SK-N-SH treated with all-trans-retinoic acid at 6 μM for 48 hours (cell line): ENCODE data around the gene POU3F2.

Experiments
- ATAC-seq: fragments of 200-7000 bp; cut with Tn5 transposase; 3 replicates; pipeline ENCODE4 v1.9.1; 2020; ENCODE audit warnings: mild to moderate bottlenecking, moderate library complexity
- BACH2 ChIP-seq: fragments of 250-450 bp; sonication (Bioruptor Pico); IDR thresholded peaks from 2 replicates; pipeline ENCODE4 v1.9.0; 2021; ENCODE audit warnings: mild to moderate bottlenecking, borderline replicate concordance
- CREB5 ChIP-seq: fragments of 250-450 bp; sonication (Bioruptor Pico); IDR thresholded peaks from 2 replicates; pipeline ENCODE4 v1.5.1; 2020; ENCODE audit warnings: low read depth, mild to moderate bottlenecking, moderate library complexity
- CSDC2 ChIP-seq: fragments of 250-450 bp; sonication (Bioruptor Pico); IDR thresholded peaks from 2 replicates; pipeline ENCODE4 v1.5.0; 2020; ENCODE audit warnings: mild to moderate bottlenecking, moderate library complexity
- CSRNP3 ChIP-seq: fragments of 250-450 bp; sonication (Bioruptor Pico); IDR thresholded peaks from 2 replicates; pipeline ENCODE4 v1.5.1; 2021; ENCODE audit warnings: mild to moderate bottlenecking, moderate library complexity
- ISL1 ChIP-seq: fragments of 250-450 bp; sonication (Bioruptor Pico); IDR thresholded peaks from 2 replicates; pipeline ENCODE4 v2.1.2; 2022; ENCODE audit warnings: mild to moderate bottlenecking, moderate library complexity
- PATZ1 ChIP-seq: fragments of 250-450 bp; sonication (Bioruptor Pico); IDR thresholded peaks from 2 replicates; pipeline ENCODE4 v1.8.0; 2020; ENCODE audit warnings: mild to moderate bottlenecking, moderate library complexity, borderline replicate concordance
- PPARA ChIP-seq: fragments of 250-450 bp; sonication (Bioruptor Pico); IDR thresholded peaks from 2 replicates; pipeline ENCODE4 v1.5.0; 2020; ENCODE audit warnings: mild to moderate bottlenecking, borderline replicate concordance
- RARB ChIP-seq: fragments of 250-450 bp; sonication (Bioruptor Pico); IDR thresholded peaks from 2 replicates; pipeline ENCODE4 v1.8.0; 2021; ENCODE audit warnings: mild to moderate bottlenecking, moderate library complexity
- SNAI2 ChIP-seq: fragments of 250-450 bp; sonication (Bioruptor Pico); IDR thresholded peaks from 2 replicates; pipeline ENCODE4 v1.5.0; 2020; ENCODE audit warnings: mild to moderate bottlenecking, moderate library complexity
- TCF4 ChIP-seq: fragments of 250-450 bp; sonication (Bioruptor Pico); IDR thresholded peaks from 2 replicates; pipeline ENCODE4 v1.8.0; 2021; ENCODE audit warnings: mild to moderate bottlenecking, moderate library complexity, borderline replicate concordance
- TOX ChIP-seq: fragments of 250-450 bp; sonication (Bioruptor Pico); IDR thresholded peaks from 2 replicates; pipeline ENCODE4 v1.8.0; 2021; ENCODE audit warnings: mild to moderate bottlenecking, moderate library complexity, borderline replicate concordance
- TSHZ2 ChIP-seq: fragments of 250-450 bp; sonication (Bioruptor Pico); IDR thresholded peaks from 2 replicates; pipeline ENCODE4 v1.5.0; 2020; ENCODE audit warnings: mild to moderate bottlenecking, moderate library complexity
- ZC3H10 ChIP-seq: fragments of 250-450 bp; sonication (Bioruptor Pico); IDR thresholded peaks from 2 replicates; pipeline ENCODE4 v1.5.1; 2021; ENCODE audit warnings: mild to moderate bottlenecking, moderate library complexity
- ZFP3 ChIP-seq: fragments of 250-450 bp; sonication (Bioruptor Pico); IDR thresholded peaks from 2 replicates; pipeline ENCODE4 v1.5.0; 2020; ENCODE audit warnings: mild to moderate bottlenecking, moderate library complexity
- ZFP30 ChIP-seq: fragments of 450-650 bp; formaldehyde crosslinking; IDR thresholded peaks from 2 replicates; pipeline ENCODE4 v1.5.0; 2022; ENCODE audit warnings: mild to moderate bottlenecking, moderate library complexity
- ZNF565 ChIP-seq: fragments of 450-650 bp; formaldehyde crosslinking; conservative IDR thresholded peaks from 2 replicates; pipeline ENCODE4 v1.5.0; 2020; ENCODE audit warnings: low read depth, mild to moderate bottlenecking, moderate library complexity
- ZNF70 ChIP-seq: fragments of 450-650 bp; formaldehyde crosslinking; IDR thresholded peaks from 2 replicates; pipeline ENCODE4 v1.5.0; 2020; ENCODE audit warnings: mild to moderate bottlenecking, moderate library complexity
- ZNF8 ChIP-seq: fragments of 450-650 bp; formaldehyde crosslinking; IDR thresholded peaks from 2 replicates; pipeline ENCODE4 v1.5.0; 2020; ENCODE audit warnings: mild to moderate bottlenecking, moderate library complexity

POU3F2 gene

GRCh38 chr6:98830146-98830545 is 4.2 kb upstream of the POU3F2 start (continued):
- no peak for TF ChIP-seq ZNF70 (CRISPR knock-in tag)

GRCh38 chr6:98831057-98831958 is 3.1 kb upstream of the POU3F2 start:
- no peak for ATAC-seq
- TF ChIP-seq ZNF8 (CRISPR knock-in tag) (no peak), ZFP3 (no peak), TSHZ2 (CRISPR knock-in tag) (no peak), TOX (no peak)
- TF ChIP-seq, all 23 proteins: peak for 0

GRCh38 chr6:98831959-98832283 is 2.5 kb upstream of the POU3F2 start:
- no peak for TF ChIP-seq ZNF565 (CRISPR knock-in tag)
- TF ChIP-seq CSRNP3 = no peak
- no peak for TF ChIP-seq BACH2 (CRISPR knock-in tag)
- TF ChIP-seq CREB5 (CRISPR knock-in tag) = no peak
- TF ChIP-seq ZC3H10 (CRISPR knock-in tag) = no peak
- no peak for TF ChIP-seq SNAI2 (CRISPR knock-in tag)
- TF ChIP-seq ZFP30 = no peak
- no peak for ATAC-seq

GRCh38 chr6:98832284-98833056 is 1.9 kb upstream of the POU3F2 start:
- ATAC-seq = peak; percentile 12
- TF ChIP-seq ZNF70 (CRISPR knock-in tag) (no peak), ZFP30 (no peak), ZC3H10 (CRISPR knock-in tag) (no peak), ISL1 (CRISPR knock-in tag) (no peak), CSDC2 (CRISPR knock-in tag) (no peak), CSRNP3 (no peak), RARB (CRISPR knock-in tag) (no peak)

GRCh38 chr6:98833057-98833306 is 1.4 kb upstream of the POU3F2 start:
- ATAC-seq = peak; percentile 68
- TF ChIP-seq ZFP3 (no peak), TOX (no peak), ZNF70 (CRISPR knock-in tag) (no peak), TSHZ2 (CRISPR knock-in tag) (no peak), BACH2 (CRISPR knock-in tag) (no peak), PPARA (CRISPR knock-in tag) (no peak), PATZ1 (CRISPR knock-in tag) (no peak), ZNF565 (CRISPR knock-in tag) (no peak), CSDC2 (CRISPR knock-in tag) (no peak), ZC3H10 (CRISPR knock-in tag) (no peak), TCF4 (CRISPR knock-in tag) (no peak), ZFP30 (no peak)
